ENCODE results near the gene TPRG1. TPM values are rescaled to one million over a fixed set of nuclear protein-coding genes. Genes with fewer than 3 reads are reported as not detected.

The TPRG1 gene
- total RNA-seq, 1 experiment from 2014 or later, result 0.35 TPM

- DNase-seq (ENCODE audit: low spot score), result no peak
Observed at GRCh38 chr3:189232790-189233189, 61.0 kb downstream of the TPRG1 start.

DNA sequence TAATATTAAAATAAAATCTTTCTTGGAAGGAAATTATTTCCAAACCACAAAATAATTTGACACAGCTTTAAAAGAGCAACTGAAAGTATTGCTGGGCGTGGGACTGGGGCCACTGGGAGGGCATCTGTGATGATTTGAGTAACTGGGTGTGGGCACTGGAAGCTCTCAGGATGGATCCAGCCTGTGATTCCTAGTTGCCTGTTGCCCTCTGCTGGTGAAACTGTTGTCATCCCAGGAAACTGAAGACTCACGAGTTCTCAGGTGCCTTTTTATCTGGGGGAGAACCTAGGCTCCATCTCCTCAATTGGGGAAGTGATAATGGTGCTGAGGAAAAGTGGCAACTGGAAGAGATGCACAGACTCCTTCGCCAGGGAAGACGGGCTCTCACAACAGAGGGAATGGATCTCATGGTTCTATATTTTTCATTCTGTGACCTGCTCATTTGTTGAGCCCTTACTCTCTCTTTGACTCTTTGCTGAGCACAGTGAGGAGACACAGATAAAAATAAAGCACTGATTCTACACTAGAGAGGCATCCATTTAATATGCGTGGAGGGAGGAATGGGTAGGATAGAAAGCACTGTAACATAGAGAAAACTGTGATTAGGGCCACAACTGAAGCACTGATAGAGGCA lies 61.6 kb downstream of the TPRG1 start:
- DNase-seq (ENCODE audit: low spot score), result peak; percentile 83

DNA sequence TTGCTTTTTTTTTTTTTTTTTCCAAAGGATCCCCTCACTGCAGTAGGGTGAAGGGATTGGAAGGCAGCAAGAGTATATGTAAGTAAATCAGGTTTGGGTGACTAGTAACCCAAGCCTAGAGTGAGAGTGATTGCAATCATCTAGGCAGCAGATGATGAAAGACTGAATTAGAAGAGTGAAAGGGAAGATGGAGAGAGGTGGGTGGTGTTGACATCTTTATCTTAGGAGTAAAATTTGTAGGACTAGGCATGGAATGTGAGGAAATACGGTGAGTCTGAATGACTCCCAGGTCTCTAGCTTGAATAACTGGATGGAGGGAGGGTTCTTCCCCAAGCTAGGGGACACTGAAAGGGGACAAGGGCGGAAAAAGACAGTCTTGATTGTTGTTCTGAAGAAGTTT lies 63.4 kb downstream of the TPRG1 start:
- no peak for DNase-seq (ENCODE audit: low spot score)

GRCh38 chr3:189236352-189236751 lies 64.6 kb downstream of the TPRG1 start:
- no peak for DNase-seq (ENCODE audit: low spot score)

- DNase-seq (ENCODE audit: low spot score), result no peak
Observed at GRCh38 chr3:189237526-189237925, 65.8 kb downstream of the TPRG1 start.

GRCh38 chr3:189238071-189238470 lies 66.3 kb downstream of the TPRG1 start:
- no peak for DNase-seq (ENCODE audit: low spot score)

DNA sequence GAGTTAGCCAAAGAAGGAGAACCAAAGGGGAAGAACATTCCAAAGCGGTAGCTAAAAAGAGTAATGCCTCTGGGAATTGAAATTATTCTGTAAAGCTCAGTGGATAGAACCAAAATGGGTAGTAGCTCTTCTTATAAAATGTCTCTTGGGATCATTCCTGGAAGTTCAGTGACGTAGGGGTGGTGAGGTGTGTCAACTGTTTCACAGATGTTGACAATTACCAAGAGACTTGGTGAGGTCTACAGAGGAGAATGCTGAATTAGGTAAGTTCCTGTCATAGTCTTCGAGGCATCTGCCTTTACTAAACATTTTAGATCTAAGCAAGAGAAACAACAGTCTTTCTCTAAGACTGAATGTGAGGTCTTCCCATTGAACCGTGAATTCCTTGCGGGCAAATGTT lies 67.8 kb downstream of the TPRG1 start:
- no peak for DNase-seq (ENCODE audit: low spot score)

- peak; percentile 62 for DNase-seq (ENCODE audit: low spot score)
Observed at GRCh38 chr3:189249987-189250386, 78.2 kb downstream of the TPRG1 start.

DNA sequence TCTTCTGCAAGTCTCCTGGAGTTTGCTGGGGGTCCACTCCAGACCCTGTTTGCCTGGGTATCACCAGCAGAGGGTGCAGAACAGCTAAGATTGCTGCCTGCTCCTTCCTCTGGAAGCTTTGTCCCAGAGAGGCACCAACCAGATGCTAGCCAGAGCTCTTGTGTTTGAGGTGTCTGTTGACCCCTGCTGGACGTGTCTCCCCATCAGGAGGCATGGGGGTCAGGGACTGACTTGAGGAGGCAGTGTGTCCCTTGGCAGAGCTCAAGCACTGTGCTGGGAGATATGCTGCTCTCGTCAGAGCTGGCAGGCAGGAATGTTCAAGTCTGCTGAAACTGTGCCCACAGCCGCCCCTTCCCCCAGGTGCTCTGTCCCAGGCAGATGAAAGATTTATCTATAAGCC lies 86.5 kb downstream of the TPRG1 start:
- no peak for DNase-seq (ENCODE audit: low spot score)

- DNase-seq (ENCODE audit: low spot score), result no peak
Observed at GRCh38 chr3:189260556-189261493, 89.1 kb downstream of the TPRG1 start.

DNA sequence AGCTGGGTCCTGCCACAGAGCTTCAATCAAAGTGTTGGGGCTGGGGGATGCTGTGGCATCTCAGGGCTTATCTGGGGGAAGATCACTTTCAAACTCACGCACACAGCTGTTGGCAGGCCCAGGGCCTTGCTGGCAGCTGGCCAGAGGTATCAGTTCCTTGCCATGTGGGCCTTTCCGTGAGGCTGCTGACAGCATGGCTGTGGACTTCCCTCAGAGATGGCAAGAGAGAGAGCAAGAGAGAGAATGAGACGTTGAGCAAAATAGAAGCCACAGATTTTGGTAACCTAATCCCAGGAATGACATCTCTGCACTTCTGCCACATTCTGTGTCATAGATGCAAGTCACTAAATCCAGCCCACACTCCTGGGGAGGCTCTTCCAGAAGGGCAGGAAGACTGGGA lies 91.0 kb downstream of the TPRG1 start:
- peak; percentile 36 for DNase-seq (ENCODE audit: low spot score)

DNA sequence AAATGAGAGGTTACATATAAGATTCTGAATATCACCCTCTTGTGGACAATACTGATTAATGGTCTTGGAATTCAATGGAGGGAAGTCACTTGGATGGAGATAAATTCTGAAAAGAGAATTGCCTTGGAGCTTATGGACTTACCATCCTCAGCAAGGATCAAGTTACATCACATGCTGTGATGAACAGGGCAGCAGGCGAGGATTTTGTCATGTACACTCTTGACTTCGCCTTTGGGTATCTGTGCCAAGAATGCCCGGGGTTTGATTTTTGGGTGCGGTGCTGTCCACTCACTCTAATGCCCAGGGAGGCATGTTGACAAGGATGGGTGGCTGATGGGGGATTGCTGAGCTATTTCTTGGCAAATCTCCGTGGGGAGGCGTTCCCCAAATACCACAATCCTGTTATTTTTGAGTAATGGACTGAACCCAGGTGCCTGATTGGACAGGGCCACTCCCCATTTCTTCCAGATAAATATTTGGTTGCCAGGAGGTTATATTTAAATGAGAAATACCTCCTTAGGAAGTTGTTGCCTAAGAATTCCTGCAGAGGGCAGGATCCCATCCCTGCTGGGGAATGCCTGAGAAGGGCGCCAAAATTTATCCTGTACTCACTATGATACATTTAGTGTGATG lies 96.3 kb downstream of the TPRG1 start:
- peak; percentile 65 for DNase-seq (ENCODE audit: low spot score)

DNA sequence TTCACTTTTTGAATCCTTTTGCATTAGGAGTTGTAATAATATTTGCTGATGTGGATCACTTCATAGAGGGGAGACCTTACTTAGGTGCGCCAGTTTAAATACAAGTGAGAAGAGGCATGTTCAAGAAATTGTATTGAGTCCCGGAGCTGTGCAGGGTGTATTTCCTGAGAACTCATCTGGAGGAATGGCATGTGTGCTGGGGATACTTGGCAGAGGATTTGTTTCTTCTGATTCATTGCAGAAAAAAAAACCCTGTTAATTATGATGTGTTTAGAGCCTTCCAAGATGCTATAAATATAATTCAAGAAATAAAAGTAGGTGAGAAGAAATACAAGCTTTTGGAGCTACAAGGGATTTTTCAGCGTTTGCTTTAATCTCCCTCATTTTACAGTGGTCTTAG lies 97.6 kb downstream of the TPRG1 start:
- DNase-seq (ENCODE audit: low spot score), result no peak

- DNase-seq (ENCODE audit: low spot score), result peak; percentile 93
Observed at GRCh38 chr3:189270248-189270832, 98.6 kb downstream of the TPRG1 start.

GRCh38 chr3:189272500-189273119 lies 100.8 kb downstream of the TPRG1 start:
- peak; percentile 48 for DNase-seq (ENCODE audit: low spot score)

GRCh38 chr3:189273736-189274135 lies 102.0 kb downstream of the TPRG1 start:
- DNase-seq (ENCODE audit: low spot score), result no peak

DNA sequence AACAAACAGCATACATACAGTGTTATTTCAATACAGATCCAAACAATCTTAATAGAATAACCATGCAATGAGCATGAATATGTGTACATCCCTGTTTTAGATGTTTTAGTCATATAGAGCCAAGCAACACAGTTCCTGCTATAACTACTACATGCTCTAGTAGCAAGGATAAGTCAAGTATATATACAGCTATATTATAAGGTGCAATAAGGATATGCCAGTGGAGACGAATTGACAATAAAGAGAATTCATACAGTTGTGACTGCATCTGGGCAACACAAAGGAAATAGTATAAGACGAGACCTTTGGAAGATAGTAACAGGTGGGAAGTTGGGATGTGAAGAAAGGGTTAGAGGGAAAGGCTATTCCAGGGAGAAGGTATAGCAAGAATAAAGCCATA lies 103.4 kb downstream of the TPRG1 start:
- DNase-seq (ENCODE audit: low spot score), result no peak

- DNase-seq (ENCODE audit: low spot score), result no peak
Observed at GRCh38 chr3:189275852-189276251, 104.1 kb downstream of the TPRG1 start.

- peak; percentile 93 for DNase-seq (ENCODE audit: low spot score)
Observed at GRCh38 chr3:189276444-189277219, 104.9 kb downstream of the TPRG1 start.

DNA sequence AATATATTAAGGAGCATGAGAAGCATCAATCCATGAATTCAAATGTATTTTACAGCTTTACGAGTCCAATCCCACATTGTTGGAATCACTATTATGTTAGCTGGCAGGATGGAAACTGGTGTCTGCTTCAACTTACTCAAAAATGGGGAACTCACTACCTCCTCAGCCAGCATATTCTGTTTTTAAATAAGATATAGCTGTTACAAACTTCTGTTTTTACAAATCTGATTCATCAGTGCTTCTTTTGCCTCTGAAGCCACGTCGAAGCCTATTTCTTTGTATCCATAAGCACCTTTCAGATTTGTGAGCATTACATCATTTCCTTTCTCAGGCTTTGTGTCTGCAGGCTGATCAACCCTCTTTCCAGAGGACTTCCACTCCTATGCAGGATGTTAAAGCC lies 105.9 kb downstream of the TPRG1 start:
- DNase-seq (ENCODE audit: low spot score), result peak; percentile 47

GRCh38 chr3:189278221-189278620 lies 106.5 kb downstream of the TPRG1 start:
- no peak for DNase-seq (ENCODE audit: low spot score)
